Measurements from ENCODE around the gene EGFR.

The EGFR gene

DNA sequence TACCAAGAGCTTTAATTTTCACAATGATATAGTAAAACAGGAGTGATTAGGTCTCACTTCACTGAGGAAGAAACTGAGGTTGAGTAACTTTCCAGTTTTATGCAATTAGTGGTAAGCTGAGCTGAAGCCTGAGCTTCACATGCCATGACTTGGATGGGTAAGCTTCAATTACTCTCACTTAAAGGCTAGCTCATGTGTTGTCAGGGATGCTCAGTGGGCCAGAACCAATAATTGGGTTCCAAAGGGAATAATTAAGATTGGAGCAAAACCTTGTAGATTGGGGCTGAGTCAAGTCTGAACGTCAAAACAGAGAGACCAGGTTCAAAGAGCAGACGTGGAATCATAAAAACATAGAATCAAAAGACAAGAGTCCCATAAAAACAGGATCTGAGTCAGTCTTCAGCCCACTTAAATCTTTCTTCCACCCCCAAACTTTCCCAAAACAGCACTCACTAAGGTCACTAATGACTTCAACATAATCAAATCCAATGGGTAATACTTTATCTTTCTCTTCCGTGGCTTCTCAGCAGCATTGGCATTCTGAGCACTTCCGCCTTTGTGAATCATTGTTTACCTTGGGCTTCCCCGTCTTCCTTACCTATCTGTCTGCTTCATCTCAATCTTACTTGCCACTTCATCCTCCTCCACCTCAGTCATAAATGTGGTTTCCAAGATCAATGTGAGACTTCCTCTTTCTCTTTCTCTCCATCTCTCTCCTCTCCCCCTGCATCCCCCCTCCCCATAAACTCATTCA lies 23.0 kb upstream of the EGFR start:
- ATAC-seq: peak; percentile 79
- TF ChIP-seq, protein P1, sequence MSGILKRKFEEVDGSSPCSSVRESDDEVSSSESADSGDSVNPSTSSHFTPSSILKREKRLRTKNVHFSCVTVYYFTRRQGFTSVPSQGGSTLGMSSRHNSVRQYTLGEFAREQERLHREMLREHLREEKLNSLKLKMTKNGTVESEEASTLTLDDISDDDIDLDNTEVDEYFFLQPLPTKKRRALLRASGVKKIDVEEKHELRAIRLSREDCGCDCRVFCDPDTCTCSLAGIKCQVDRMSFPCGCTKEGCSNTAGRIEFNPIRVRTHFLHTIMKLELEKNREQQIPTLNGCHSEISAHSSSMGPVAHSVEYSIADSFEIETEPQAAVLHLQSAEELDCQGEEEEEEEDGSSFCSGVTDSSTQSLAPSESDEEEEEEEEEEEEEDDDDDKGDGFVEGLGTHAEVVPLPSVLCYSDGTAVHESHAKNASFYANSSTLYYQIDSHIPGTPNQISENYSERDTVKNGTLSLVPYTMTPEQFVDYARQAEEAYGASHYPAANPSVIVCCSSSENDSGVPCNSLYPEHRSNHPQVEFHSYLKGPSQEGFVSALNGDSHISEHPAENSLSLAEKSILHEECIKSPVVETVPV (CRISPR knock-in tag; IDR thresholded peaks at IDR 0.05): no peak
- TF ChIP-seq, protein P2, sequence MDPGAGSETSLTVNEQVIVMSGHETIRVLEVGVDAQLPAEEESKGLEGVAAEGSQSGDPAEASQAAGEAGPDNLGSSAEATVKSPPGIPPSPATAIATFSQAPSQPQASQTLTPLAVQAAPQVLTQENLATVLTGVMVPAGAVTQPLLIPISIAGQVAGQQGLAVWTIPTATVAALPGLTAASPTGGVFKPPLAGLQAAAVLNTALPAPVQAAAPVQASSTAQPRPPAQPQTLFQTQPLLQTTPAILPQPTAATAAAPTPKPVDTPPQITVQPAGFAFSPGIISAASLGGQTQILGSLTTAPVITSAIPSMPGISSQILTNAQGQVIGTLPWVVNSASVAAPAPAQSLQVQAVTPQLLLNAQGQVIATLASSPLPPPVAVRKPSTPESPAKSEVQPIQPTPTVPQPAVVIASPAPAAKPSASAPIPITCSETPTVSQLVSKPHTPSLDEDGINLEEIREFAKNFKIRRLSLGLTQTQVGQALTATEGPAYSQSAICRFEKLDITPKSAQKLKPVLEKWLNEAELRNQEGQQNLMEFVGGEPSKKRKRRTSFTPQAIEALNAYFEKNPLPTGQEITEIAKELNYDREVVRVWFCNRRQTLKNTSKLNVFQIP (CRISPR knock-in tag; IDR thresholded peaks at IDR 0.05; ENCODE audit: borderline replicate concordance, low read depth): no peak
- TF ChIP-seq TCF4 (CRISPR knock-in tag; IDR thresholded peaks at IDR 0.05; ENCODE audit: borderline replicate concordance) (no peak), BACH2 (CRISPR knock-in tag; IDR thresholded peaks at IDR 0.05; ENCODE audit: borderline replicate concordance) (no peak), GLIS3 (CRISPR knock-in tag; IDR thresholded peaks at IDR 0.05) (no peak), OSR1 (CRISPR knock-in tag; IDR thresholded peaks at IDR 0.05) (no peak), CSDC2 (CRISPR knock-in tag; IDR thresholded peaks at IDR 0.05) (no peak), PPARA (CRISPR knock-in tag; IDR thresholded peaks at IDR 0.05; ENCODE audit: borderline replicate concordance) (no peak), SNAI2 (CRISPR knock-in tag; IDR thresholded peaks at IDR 0.05) (no peak), TOX (CRISPR knock-in tag; IDR thresholded peaks at IDR 0.05; ENCODE audit: borderline replicate concordance) (no peak), ESRRG (CRISPR knock-in tag; IDR thresholded peaks at IDR 0.05) (no peak), ZFP30 (CRISPR knock-in tag; IDR thresholded peaks at IDR 0.05) (no peak), ZNF565 (CRISPR knock-in tag; conservative IDR thresholded peaks at IDR 0.05; ENCODE audit: low read depth) (no peak), ZC3H10 (CRISPR knock-in tag; IDR thresholded peaks at IDR 0.05) (no peak)
- TF ChIP-seq, protein P3, sequence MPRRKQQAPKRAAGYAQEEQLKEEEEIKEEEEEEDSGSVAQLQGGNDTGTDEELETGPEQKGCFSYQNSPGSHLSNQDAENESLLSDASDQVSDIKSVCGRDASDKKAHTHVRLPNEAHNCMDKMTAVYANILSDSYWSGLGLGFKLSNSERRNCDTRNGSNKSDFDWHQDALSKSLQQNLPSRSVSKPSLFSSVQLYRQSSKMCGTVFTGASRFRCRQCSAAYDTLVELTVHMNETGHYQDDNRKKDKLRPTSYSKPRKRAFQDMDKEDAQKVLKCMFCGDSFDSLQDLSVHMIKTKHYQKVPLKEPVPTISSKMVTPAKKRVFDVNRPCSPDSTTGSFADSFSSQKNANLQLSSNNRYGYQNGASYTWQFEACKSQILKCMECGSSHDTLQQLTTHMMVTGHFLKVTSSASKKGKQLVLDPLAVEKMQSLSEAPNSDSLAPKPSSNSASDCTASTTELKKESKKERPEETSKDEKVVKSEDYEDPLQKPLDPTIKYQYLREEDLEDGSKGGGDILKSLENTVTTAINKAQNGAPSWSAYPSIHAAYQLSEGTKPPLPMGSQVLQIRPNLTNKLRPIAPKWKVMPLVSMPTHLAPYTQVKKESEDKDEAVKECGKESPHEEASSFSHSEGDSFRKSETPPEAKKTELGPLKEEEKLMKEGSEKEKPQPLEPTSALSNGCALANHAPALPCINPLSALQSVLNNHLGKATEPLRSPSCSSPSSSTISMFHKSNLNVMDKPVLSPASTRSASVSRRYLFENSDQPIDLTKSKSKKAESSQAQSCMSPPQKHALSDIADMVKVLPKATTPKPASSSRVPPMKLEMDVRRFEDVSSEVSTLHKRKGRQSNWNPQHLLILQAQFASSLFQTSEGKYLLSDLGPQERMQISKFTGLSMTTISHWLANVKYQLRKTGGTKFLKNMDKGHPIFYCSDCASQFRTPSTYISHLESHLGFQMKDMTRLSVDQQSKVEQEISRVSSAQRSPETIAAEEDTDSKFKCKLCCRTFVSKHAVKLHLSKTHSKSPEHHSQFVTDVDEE (CRISPR knock-in tag; IDR thresholded peaks at IDR 0.05): no peak
- TF ChIP-seq, protein P4, sequence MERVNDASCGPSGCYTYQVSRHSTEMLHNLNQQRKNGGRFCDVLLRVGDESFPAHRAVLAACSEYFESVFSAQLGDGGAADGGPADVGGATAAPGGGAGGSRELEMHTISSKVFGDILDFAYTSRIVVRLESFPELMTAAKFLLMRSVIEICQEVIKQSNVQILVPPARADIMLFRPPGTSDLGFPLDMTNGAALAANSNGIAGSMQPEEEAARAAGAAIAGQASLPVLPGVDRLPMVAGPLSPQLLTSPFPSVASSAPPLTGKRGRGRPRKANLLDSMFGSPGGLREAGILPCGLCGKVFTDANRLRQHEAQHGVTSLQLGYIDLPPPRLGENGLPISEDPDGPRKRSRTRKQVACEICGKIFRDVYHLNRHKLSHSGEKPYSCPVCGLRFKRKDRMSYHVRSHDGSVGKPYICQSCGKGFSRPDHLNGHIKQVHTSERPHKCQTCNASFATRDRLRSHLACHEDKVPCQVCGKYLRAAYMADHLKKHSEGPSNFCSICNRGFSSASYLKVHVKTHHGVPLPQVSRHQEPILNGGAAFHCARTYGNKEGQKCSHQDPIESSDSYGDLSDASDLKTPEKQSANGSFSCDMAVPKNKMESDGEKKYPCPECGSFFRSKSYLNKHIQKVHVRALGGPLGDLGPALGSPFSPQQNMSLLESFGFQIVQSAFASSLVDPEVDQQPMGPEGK (CRISPR knock-in tag; IDR thresholded peaks at IDR 0.05; ENCODE audit: borderline replicate concordance): no peak
- TF ChIP-seq, protein P5, sequence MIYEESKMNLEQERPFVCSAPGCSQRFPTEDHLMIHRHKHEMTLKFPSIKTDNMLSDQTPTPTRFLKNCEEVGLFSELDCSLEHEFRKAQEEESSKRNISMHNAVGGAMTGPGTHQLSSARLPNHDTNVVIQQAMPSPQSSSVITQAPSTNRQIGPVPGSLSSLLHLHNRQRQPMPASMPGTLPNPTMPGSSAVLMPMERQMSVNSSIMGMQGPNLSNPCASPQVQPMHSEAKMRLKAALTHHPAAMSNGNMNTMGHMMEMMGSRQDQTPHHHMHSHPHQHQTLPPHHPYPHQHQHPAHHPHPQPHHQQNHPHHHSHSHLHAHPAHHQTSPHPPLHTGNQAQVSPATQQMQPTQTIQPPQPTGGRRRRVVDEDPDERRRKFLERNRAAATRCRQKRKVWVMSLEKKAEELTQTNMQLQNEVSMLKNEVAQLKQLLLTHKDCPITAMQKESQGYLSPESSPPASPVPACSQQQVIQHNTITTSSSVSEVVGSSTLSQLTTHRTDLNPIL (CRISPR knock-in tag; IDR thresholded peaks at IDR 0.05; ENCODE audit: low read depth): no peak

DNA sequence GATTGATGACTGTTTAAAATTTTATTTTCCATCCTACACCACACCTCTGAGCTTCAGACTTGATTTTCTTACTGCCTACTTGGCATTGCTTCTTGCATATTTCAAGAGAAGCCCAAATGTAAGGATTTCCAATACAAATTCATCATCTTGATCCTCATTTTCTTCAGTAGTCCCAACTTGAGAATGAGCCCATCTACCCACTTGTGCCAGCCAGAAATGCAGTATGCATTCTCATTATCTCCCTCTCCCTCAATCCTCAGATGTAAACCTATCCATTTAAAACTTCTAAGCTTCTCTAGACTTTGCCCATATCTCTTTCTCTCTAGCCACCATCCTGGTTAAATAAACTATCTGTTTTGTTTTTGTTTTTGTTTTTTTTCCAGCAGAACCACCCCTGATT lies 22.4 kb upstream of the EGFR start:
- peak; percentile 42 for ATAC-seq
- TF ChIP-seq, protein P5 (CRISPR knock-in tag; IDR thresholded peaks at IDR 0.05; ENCODE audit: low read depth): no peak
- no peak for TF ChIP-seq ZFP30 (CRISPR knock-in tag; IDR thresholded peaks at IDR 0.05)
- TF ChIP-seq, protein P4 (CRISPR knock-in tag; IDR thresholded peaks at IDR 0.05; ENCODE audit: borderline replicate concordance): no peak
- TF ChIP-seq ISL1 (CRISPR knock-in tag; IDR thresholded peaks at IDR 0.05): no peak
- no peak for TF ChIP-seq TCF4 (CRISPR knock-in tag; IDR thresholded peaks at IDR 0.05; ENCODE audit: borderline replicate concordance)
- TF ChIP-seq, protein P2 (CRISPR knock-in tag; IDR thresholded peaks at IDR 0.05; ENCODE audit: borderline replicate concordance, low read depth): no peak
- TF ChIP-seq ARNTL (CRISPR knock-in tag; IDR thresholded peaks at IDR 0.05; ENCODE audit: borderline replicate concordance, low read depth): no peak
- no peak for TF ChIP-seq ESRRG (CRISPR knock-in tag; IDR thresholded peaks at IDR 0.05)
- TF ChIP-seq, protein P3 (CRISPR knock-in tag; IDR thresholded peaks at IDR 0.05): no peak
- no peak for TF ChIP-seq ZNF565 (CRISPR knock-in tag; conservative IDR thresholded peaks at IDR 0.05; ENCODE audit: low read depth)
- TF ChIP-seq GLIS3 (CRISPR knock-in tag; IDR thresholded peaks at IDR 0.05): no peak
- no peak for TF ChIP-seq ZNF8 (CRISPR knock-in tag; IDR thresholded peaks at IDR 0.05)

Measured in SK-N-SH treated with all-trans-retinoic acid at 6 μM for 48 hours (cell line).